NCI-H2107 (cell line): ENCODE measurements around the gene NELFE.
"Not testable (repeated sequence)": the region's sequence is repeated elsewhere in the genome, so short reads cannot be mapped to it uniquely, and the experiment has no call there.

Experiments used
- DNase-seq: peaks from one replicate; lab custom pipeline; 2025; lab: John Stamatoyannopoulos, UW

The NELFE gene

DNA sequence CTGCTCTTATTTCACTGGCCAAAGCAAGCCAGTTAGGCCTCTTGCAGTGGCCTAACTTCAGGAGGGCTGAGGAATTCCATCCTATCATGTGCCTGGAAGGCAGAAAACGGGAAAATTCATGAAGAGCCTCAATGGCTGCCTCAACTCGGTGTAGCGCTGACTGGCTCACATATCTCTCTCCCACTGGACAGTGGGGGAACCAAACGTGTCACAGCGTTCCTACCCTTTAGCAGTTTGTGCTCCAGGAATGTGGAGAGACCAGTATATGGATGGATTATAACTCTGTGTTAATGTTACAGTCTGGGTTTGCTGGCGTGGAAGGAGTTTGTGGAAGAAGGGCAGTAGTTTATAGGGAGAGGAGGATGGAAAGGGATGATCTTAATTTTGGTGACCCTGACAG, 43.0 kb downstream of the NELFE start:
- no peak for DNase-seq

DNA sequence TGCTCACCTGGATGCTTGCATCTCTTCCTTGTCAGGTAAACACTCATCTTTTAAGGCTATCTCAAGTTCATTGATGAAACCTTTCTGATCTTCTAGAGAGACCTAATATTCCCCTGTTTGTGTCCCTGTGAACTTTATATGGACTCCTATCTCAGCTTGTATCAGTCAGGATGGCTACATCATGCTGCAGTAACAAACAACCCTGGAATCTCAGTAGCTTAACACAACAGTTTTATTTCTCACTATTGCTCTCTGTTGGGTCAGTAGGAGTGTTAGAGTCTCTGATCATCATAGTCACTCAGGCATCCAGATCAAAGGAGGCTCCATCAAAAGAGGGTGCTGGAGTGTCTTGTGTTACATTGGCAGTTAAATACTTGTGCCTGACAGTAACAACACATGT, 43.4 kb downstream of the NELFE start:
- no peak for DNase-seq

DNA sequence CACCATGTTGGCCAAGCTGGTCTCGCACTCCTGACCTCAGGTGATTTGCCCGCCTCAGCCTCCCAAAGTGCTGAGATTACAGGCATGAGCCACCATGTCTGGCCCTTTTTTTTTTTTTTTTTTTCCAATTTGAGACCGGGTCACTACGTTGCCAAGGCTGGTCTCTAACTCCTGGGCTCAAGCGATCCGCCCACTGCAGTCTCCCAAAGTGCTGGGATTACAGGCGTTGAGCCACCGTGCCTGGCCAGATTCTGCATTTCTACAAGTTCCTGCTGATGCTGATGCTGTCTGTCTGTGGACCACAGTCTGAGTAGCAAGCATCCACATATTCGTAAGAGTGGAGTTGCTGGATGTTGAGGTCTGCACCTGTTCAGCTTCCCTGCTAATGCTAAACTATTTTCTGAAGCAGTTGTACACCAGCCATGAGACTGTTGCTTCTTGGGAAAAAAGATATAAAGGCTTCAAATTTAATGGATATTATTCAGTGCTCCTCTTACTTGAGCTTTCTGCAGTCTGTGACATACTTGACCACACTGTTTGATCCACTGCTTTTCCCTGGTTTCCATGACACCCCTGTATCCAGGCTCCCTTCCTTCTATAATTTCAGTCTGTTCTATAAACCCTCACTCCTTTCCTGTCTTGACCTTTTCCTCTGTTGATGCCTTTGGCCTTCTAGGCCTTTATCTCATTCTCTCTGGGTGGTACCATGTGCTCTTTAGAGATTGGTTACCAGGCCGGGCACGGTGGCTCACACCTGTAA, 46.8 kb downstream of the NELFE start:
- no peak for DNase-seq

DNA sequence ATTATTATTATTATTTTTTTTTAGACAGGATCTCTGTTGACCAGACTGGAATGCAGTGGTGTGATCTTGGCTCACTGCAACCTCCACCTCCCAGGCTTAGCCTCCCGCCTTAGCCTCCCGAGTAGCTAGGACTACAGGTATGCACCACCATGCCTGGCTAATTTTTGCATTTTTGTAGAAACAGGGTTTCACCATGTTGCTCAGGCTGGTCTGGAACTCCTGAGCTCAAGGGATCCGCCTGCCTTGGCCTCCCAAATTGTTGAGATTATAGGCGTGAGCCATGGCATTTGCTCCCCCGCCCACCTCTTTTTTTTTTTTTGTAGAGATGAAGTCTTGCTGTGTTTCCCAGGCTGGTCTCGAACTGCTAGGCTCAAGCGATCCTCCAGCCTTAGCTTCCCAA, 49.5 kb downstream of the NELFE start:
- DNase-seq, result not testable (repeated sequence)

DNA sequence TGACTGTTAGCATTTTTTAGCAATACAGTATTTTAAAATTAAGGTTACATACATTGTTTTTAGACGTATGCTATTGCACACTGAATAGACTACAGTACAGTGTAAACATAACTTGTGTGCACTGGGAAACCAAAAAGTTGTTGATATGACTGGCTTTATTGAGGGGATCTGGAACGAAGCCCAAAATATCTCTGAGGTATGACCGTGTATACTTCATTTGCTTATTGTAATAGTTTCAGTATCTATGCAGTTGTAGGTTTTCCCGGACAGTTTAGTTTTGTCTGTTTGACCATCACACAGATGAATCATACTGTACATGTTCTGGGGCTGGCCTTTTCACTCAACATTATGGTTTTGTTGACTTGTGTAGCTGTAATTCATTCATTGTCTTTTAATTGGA, 50.0 kb downstream of the NELFE start:
- DNase-seq, result no peak

DNA sequence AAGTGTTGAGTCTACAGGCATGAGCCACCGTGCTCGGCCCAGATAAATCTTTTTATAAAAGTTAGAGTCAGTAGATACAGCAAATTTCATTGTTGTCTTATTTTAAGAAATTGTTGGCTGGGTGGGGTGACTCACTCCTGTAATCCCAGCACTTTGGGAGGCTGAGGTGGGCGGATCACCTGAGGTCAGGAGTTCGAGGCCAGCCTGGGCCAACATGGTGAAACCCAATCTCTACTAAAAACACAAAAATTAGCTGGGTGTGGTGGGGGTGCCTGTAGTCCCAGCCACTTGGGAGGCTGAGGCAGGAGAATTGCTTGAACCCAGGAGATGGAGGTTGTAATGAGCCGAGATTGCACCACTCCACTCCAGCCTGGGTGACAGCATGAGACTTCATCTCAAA, 50.5 kb downstream of the NELFE start:
- DNase-seq, result not testable (repeated sequence)

DNA sequence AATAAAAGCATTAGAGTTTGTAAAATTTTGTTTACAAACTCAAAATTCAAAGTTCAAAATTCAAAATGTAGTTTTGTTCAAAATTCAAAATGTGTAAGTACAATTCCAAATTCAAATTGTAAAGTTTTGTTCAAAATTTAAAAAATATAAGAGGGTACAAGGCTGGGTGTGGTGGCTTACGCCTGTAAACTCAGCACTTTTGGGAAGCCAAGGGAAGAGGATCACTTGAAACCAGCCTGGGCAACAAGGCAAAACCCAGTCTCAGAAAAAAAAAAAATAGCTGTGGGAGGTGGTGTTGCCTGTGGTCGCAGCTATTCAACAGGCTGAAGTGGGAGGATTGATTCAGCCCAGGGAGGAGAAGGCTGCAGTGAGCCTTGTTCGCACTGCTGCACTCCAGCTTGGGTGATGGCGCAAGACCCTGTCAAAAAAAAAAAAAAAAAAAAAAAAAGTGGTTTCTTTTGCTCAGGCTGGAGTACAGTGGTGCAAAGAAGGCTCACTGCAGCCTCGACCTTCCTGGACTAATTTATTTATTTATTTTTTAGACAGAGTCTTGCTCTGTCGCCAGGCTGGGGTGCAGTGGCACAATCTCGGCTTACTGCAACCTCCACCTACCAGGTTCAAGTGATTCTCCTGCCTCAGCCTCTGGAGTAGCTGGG, 51.5 kb downstream of the NELFE start:
- DNase-seq, result no peak

DNA sequence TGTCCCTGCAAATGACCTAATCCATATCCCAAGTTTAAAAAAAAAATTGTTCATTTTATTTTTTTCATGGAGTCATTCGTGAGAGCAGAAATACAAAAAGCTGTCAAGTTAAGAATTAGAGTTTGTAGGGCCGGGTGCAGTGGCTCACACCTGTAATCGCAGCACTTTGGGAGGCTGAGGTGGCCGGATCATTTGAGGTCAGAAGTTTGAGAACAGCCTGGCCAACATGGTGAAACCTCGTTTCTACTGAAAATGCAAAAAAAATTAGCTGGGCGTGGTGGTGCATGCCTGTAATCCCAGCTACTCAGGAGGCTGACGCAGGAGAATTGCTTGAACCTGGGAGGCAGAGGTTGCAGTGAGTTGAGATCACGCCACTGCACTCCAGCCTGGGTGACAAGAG, 52.0 kb downstream of the NELFE start:
- not testable (repeated sequence) for DNase-seq

DNA sequence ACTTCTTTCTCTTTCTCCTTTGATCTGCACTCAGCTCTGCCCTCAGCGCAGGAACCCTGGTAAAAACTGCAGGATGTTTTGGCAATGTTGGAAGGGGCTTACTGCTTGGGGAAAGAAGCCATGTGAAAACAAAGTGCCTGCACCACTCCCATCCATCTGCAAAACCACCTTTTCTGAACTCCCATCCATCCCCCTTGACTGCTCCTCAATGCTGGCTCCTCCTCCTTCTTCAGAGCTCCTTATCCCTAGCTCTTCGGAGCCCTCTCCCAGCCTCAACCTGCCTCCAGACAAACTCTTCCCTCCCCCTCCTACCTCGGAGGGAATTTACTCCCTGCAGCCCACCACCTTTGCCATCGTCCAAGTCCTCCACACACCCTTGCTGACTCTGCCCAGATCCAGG, 52.6 kb downstream of the NELFE start:
- no peak for DNase-seq

DNA sequence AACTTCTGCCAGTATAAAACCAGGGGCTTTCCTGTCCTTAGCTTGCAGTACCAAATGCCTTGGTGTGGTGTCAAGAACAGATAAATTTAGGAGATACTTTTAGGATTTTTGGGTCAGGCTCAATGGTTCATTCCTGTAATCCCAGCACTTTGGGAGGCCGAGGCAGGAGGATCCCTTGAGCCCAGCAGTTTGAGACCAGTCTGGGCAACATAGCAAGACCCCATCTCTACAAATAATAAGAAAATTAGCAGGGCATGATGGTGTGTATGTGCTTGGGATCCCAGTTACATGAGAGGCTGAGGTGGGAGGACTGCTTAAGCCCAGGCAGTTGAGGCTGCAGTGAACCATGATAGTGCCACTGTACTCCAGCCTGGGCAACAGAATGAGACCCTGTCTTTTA, 53.7 kb downstream of the NELFE start:
- no peak for DNase-seq

DNA sequence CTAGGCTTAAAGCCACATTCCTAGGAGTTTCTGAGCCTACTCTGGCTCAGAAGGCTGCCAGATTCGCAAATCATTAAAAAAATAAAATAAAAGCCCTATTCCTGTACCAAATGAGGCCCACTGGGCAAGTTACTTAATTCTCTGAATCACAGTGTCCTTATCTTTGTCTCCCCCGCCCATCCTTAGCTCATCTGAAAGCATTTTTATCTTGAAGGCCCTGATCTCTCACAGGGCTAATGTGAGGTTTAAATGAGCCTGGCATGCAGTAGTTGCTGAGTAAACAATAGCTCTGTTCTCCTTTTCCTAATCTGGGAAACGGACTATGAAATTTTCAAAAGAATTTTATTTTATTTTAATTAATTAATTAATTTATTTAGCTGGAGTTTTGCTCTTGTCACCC, 54.8 kb downstream of the NELFE start:
- DNase-seq, result no peak
